HG02588 (cell line): ENCODE data around the gene ZBTB46.
A peak's percentile ranks its signal among the peaks of the same experiment; 100 is the strongest.

Experiments used
- ATAC-seq: cut with Tn5 transposase; IDR thresholded peaks from one replicate; pipeline ENCODE4 v1.9.1; 2021; ENCODE audit warnings: mild to moderate bottlenecking, moderate library complexity; ENCODE audit not compliant: unreplicated experiment

Gene ZBTB46

GRCh38 chr20:63707558-63708300 is 123.3 kb downstream of the ZBTB46 start, which contains the start of the genes ARFRP1 and ZGPAT:
Gene ARFRP1 (minus strand): TSS chr20:63707976. CDS start chr20:63707091, 885 bp downstream.
Gene ZGPAT (plus strand): TSS chr20:63708039. CDS start chr20:63708581, 542 bp downstream.
- peak; percentile 67 for ATAC-seq

GRCh38 chr20:63706852-63707557 is 124.1 kb downstream of the ZBTB46 start:
- peak; percentile 16 for ATAC-seq

GRCh38 chr20:63706027-63706695 is 124.9 kb downstream of the ZBTB46 start:
- no peak for ATAC-seq

GRCh38 chr20:63705232-63706026 is 125.6 kb downstream of the ZBTB46 start:
- ATAC-seq: no peak

- ATAC-seq: no peak
These were observed 126.3 kb downstream of the ZBTB46 start for GRCh38 chr20:63704749-63705117.

- ATAC-seq: no peak
These were observed 126.9 kb downstream of the ZBTB46 start for GRCh38 chr20:63703976-63704748.

GRCh38 chr20:63703471-63703975 is 127.5 kb downstream of the ZBTB46 start:
- ATAC-seq: no peak

- no peak for ATAC-seq
These were observed 128.2 kb downstream of the ZBTB46 start for GRCh38 chr20:63702751-63703470.

- ATAC-seq: no peak
These were observed 128.9 kb downstream of the ZBTB46 start for GRCh38 chr20:63702036-63702665.

- ATAC-seq: no peak
These were observed 129.6 kb downstream of the ZBTB46 start for GRCh38 chr20:63701329-63702035.

GRCh38 chr20:63701051-63701328 is 130.1 kb downstream of the ZBTB46 start:
- ATAC-seq: no peak

GRCh38 chr20:63700199-63701050 is 130.6 kb downstream of the ZBTB46 start:
- no peak for ATAC-seq

GRCh38 chr20:63699466-63700198 is 131.4 kb downstream of the ZBTB46 start:
- ATAC-seq: no peak

GRCh38 chr20:63698739-63699465 is 132.2 kb downstream of the ZBTB46 start:
- no peak for ATAC-seq

- ATAC-seq: no peak
These were observed 133.1 kb downstream of the ZBTB46 start for GRCh38 chr20:63697868-63698545.
